ENCODE results near the gene NABP1.
"Not testable (repeated sequence)": the region's sequence is repeated elsewhere in the genome, so short reads cannot be mapped to it uniquely, and the experiment has no call there.

The NABP1 gene, protein sequence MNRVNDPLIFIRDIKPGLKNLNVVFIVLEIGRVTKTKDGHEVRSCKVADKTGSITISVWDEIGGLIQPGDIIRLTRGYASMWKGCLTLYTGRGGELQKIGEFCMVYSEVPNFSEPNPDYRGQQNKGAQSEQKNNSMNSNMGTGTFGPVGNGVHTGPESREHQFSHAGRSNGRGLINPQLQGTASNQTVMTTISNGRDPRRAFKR

DNA sequence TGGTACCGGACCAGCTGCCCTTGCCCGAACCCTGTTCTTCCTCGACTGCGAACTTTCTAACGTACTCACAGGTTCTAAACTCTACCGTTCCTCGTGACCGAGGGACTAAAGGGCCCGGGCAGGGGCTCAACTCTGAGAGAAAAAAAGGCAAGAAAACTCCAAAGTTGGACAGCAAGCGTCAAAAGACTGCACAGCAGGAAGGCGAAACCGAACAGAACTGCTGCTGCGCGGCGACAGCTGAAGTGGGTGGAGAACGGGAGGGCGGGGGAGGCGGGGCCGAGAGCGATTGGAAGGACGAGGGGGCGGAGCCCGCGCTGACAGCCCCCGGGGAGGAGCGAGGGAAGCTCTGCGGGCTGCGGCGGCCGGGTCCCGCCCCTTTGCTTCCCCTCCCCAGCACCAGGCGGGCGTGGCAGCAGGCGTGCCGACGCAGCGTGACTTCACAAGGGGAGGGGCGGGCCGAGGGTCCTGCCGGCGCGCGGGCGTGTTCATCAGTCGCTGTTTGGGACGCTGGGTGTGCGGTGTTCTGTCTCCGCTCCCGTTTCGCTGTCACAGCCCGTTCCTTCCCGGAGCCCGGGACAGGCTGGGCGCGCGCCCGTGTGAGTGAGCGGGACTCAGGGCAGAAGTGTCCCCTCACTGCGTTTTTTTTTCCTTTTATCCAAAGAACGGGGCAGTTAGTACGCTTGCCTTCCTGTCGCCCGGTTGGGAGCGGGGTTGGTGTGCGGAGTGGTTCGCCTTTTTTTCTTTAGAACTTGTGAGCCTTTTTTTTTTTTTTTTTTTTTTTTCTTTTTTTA, at the start of gene NABP1:
Gene NABP1, plus strand, starts transcription at position 491 of the 791 bp plus-strand sequence. CDS start 479 bp downstream, outside the sequence.
- peak; percentile 94 for DNase-seq

DNA sequence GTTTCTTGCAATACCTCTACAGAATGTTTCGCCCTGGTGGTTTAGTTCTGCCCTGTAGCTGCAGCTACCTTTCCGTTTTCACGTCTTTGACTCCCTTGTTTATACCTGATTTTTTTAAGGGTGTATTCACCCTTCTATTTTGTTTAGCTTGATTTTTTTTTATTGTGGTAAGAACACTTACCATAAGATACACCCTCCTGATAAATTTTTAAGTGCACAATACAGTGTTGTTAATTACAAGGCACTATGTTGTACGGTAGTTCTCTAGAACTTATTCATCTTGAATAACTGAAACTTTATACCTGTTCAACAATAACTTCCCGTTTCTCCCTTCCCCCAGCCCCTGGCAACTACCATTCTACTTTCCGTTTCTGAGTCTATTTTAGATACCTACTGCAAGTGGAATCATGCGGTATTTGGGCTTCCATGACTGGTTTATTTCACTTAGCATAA, 48.9 kb upstream of the NABP1 start:
- no peak for DNase-seq

DNA sequence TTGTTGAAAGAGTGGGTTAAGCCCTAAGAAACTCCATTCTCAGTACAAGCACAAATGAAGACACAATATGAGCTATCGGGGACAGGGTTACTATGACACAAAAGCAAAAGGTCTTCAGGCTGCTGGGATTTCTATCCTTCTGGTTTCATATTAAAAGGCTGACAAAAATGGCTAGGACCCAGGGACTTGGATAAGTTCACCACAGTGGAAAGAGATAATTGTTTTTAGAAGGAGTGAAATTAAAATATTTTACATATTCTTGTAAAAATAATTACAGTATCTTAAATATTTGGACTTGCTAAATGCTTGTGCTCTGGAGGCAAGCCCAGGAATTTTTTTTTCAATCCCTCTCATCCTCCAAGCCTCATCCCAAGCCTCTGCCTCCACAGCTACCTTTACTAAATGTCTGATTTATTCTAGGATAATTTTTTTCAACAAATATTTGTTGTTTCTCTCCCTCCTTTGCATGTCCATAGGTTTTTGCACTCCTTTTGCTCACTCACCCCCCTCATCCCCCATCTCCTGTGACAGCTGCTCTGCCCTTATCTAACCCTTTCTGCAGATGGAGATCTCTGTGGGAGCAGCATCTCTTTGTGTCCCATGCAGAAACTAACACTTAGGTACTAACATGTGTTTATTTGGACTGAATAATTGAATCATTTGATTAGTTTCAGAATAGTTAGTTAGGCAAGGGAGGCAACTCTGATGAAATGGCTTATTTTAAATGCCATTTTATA, 47.8 kb upstream of the NABP1 start:
- no peak for DNase-seq

DNA sequence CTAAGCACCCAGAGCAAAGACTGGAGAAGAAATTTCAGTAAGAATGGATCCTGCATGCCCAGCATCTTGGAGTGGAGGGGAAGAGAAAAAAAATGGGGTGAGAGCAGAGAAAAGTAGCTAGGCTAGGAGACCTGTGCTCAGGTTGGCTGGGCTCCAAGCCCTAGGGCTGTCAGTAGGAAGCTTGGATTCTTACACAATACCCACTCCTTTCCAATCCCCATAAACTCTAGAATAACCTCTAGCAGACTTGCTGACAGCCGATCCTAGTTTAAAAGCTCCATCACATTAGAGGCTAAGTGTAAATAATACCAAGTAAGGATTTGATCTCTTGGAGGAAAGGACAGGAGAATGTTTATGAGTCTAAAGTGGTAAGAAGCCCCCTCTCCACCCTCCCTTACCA, 46.2 kb upstream of the NABP1 start:
- DNase-seq = no peak

DNA sequence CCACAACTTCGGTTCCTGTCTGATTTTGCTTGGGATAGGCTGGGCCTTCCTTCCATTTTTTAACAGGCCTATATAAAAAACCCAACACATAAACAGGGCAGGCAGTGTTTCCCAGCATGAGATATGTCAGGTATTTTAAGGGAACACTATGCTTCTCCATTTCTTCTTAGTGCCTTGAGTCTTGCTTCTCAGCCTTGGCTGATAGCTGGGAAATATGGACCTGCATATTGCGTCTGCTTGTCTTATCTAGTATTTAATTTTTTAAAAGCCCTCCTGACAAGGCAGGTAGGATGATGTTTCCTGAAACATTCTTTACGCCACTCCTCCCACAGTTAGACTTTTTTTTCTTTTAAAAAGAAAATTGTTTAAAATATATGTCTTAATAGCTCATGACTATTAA, 45.5 kb upstream of the NABP1 start:
- DNase-seq = no peak

DNA sequence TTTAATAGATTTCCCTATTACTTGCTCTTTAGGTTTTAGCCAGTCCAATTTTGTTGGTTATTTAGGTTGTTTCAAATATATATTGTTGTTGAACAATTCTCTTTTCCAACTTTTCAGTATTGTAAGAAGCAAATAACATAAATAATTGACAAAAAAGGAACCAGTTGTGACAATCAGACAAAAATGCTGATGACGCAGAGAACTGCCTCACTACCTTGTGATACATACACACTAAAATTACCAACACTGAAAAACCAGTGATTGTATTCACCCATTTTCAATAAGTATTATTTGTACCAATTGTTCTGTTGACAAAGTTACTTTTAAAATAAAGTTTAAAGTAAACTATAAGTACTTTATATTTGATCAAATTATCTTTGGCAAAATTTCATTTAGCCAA, 43.1 kb upstream of the NABP1 start:
- no peak for DNase-seq

DNA sequence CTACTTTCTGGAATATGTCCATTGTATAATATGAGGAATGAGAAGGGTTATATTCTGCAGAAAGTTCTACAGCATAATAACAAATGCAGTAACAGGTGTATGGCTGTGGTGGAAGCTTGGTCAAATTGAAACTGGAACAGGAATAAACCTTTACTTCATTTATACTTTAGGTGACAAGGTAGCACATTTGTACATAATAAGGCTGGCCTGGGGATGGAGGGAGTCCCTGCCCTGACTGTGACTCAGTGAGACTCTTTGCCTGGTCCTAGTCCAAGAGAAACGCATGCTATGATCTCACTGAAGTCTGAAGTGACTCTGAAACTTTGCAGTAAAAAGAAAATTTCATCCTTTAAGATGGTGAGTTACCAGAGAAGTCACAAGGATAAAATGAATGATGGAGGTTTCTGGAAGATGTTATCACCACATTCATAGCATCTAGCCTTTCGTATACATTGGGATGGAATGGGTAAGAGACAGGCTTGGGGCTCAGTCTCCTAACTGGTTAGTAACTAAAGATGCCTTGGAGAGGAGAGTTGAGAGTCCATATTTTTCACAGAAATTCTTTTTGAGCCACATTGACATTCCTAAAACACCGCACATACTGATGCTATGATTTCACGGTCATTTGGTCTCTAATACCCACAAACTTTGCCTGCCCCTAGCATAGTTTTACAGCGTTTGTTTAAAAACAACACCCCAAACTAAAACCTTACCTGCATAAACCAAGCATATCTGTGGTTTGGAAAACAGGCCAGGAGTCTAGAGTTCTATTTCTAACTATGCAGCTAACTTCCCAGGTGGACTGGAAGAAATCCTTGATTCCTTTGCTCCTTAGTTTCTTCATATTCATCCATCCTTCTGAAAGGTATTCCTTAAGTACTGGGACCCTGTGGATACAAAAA, 42.4 kb upstream of the NABP1 start:
- no peak for DNase-seq

DNA sequence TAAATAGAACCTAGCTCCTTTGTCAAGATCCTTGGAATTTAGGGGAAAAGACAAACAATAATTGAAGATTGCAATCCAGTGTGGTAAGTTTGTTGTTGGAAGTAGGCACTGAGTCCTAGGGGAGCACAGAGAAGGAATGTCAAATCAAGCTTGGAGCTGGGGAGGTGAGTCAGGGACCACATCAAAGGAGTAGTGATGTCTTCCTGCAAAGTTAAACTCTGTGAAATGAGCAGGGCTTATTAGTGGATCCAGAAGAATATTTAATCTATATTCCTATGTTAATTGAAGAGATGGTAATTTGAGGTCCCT, 41.7 kb upstream of the NABP1 start:
- no peak for DNase-seq

DNA sequence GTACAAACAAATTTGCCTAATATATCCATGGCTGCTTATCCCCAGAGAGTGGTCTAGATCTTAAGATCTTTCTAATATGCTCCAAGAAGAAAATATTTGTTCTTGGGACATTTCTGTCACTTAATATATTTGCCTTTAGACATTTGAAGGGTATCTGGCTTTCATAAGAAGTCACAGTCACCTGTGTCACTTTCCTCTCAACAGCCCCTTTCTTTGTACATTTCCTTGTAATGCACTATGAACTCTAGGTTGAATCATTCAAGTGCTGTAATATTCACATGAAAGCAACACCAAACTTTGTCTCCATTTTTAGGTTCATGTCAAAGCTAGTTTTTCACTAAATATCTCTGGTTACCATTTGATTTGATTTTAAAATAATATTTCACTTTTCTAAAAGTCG, 41.4 kb upstream of the NABP1 start:
- no peak for DNase-seq

DNA sequence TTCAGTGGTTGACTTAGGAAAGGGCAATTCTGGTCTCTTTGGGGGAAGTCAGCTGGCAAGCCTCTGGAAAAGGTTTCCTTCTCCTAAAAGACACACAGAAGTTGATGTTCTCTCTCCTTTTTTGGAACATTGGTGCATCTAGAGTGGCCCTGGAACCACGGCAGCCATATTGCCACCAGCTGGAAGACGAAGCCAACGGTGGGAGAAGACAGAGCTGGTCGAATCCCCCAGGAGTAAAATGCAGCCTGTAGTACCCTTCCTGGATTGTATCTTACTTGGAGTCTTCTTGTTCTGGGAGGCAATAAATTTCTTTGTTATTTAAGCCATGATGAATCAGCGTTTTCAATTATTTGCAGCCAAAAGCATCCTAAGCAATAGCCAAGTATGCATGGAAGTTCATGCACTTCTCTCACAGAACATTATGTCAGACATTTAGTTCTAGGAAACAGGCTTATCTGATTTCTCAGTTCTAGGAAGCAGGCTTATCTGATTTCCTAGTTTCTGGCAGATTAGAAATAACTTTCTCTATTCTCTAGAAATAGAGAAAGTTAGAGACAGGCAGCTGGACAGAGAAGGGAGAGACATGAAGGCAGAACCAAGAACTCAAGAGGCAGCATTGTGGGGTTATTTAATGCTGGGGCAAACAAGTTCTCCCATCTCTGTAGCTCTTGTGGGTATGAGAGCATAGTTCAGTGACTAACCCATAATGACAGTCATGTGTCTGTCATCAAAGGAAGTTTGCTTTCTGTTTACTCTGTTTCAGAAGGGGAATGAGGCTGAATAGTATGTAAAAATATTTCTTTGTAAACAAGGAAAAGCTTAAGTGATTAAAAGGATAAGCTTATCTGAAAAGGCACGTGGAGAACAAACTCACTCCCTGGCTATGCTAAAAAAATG, 40.5 kb upstream of the NABP1 start:
- no peak for DNase-seq

DNA sequence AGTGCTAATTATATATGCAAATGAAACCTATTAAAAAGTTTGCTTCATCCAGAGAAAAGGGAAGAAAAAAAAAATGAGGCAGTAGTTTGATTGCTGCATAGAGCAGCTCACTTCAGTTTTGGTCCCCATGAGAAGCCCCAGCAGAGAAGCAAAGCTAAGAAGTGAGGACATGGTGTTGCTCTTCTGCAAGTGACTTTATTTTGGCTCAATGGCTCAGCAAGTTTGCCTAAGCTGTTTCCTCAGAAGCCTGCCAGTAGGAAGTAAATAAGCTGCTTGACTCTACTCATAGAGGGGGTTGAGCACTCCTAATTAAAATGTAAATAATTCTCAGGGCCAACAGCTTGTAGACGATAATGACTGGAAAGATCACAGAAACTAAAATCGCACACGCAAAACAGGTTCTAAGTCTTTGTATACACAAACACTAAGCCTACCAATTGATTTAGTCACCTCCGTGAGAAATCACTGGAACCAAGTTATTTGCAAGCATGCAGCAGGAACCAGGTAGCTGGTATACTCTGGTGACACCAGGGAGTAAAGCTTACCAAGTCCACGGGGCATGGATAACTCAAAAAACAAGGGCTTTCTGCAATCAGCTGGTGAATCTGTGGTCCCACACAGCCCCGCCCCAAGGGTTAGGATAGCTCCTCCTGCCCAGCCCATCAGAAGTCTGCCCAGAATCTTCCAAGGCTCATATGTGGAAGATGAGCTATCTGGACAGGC, 39.7 kb upstream of the NABP1 start:
- no peak for DNase-seq

DNA sequence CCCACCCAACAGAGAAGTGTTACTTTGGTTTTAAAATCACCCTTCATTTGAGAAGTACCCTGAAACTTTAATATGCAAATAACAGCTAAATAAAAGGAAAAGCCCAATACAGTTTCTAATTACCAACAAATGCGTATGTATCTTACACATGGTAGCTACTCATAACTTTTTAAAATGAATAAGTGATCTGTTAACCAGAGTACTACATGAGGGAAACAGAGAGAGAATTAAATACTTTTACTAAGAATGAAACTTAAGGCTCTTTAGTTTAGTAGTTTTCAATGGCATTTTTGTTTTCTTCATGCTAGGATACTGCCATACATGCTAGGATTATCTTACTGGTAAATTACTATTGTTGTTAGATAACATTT, 39.1 kb upstream of the NABP1 start:
- no peak for DNase-seq

DNA sequence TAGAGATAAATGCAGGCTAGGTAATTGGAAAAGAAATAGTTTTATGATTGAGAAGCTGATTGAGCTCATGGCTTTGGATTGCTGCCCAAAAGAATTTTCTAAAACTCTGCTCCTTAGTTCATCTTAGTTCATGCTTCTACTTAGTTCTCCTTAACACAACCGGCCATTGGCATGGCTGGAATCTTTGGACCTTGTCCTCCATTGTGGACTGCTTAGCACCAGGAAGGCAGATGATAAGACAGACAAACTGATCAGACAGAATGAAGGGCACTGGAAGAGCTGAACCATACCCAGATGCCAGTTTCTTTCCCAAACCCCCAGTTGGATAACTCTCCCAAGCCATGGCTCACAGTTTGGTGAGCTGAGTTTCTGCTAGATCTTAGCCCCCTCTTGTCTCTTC, 36.3 kb upstream of the NABP1 start:
- no peak for DNase-seq

DNA sequence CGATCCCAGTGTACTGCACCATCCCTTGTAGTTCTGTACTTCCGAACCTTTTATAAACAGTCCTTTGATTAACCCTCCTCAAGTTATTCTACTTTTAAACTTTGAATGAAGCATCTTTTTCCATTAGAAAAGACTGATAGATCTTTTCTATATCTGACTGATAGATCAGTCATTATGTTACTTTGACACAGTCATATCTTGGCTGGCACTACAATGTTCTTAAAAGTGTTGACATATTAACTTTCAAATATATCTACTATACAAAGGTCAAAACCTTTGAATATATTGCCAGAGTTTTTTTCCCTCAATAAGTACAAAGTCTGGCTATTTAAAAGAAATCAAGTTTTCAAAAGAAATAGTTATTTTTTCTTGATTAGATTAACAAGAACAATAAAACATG, 35.4 kb upstream of the NABP1 start:
- DNase-seq = no peak

DNA sequence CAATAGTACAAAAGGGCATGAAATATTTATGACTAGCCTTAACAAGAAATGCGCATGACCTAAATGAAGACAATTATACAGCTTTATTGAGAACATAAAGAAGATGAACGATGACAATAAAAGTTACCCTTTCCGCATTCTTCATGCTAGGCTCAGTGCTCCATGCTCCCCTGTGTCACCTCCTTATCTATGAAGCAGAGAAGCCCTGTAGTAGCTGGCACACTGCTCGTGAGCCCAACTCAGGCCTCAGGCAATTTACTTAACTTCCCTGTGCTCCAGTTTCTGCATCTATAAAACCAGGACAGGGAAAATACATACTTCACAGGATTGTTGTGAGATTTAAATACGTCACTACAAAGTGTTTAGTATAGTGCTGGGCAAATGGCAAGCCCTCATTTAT, 34.5 kb upstream of the NABP1 start:
- DNase-seq = no peak

DNA sequence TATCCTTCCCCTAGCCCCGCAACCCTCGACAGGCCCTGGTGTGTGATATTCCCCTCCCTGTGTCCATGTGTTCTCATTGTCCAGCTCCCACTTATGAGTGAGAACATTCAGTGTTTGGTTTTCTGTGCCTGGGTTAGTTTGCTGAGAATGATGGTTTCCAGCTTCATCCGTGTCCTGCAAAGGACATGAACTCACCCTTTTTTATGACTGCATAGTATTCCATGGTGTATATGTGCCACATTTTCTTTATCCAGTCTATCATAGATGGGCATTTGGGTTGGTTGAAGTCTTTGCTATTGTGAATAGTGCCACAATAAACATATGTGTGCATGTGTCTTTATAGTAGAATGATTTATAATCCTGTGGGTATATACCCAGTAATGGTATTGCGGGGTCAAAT, 33.3 kb upstream of the NABP1 start:
- DNase-seq = not testable (repeated sequence)

DNA sequence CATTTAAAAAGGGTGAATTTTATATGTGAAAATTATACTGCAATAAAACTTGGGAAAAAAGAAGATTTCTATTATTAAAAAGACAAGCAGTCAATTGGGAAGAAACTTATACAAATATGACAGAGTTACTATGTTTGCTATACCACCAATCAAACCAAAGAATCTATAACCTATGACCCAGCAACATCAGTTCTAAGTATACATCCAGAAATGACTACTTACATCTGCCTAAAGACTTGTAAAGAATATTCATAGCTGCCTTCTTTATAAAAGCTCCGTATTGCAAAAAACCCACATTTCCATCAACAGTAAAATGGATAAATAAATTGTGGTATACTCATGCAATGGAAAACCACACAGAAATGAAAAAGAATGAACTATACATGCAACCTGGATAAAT, 32.9 kb upstream of the NABP1 start:
- no peak for DNase-seq

DNA sequence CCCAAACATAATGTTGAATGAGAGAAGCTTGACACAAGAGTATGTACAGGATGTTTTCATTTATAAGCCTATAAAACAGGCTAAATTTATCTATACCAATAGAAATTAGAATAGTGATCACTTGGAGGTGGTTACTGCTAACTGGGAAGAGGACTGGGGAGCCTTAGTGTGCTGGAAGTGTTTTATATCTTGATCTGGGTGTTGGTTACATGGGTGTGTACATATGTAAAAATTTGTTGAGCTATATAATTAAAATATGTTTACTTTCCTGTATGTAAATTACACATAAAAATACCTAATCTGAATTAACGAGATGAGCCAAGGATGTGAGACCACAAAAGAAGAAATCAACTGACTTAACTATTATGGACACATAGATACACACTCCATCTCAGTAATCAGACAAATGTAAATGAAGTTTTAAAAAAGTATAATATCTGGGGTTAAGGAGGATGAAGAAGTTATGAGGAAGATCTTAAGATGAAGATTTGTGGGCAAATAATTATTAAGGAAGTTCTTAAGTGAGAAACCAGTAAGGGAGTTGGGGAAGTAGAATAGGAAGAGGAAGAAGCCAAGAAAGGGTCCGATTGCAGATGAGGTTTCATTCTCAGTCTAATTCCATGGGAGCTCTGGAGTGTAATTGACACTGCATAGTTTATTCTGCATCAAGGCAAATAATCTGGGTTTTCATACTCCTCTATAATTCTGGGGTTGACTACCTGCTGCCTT, 32.3 kb upstream of the NABP1 start:
- no peak for DNase-seq

DNA sequence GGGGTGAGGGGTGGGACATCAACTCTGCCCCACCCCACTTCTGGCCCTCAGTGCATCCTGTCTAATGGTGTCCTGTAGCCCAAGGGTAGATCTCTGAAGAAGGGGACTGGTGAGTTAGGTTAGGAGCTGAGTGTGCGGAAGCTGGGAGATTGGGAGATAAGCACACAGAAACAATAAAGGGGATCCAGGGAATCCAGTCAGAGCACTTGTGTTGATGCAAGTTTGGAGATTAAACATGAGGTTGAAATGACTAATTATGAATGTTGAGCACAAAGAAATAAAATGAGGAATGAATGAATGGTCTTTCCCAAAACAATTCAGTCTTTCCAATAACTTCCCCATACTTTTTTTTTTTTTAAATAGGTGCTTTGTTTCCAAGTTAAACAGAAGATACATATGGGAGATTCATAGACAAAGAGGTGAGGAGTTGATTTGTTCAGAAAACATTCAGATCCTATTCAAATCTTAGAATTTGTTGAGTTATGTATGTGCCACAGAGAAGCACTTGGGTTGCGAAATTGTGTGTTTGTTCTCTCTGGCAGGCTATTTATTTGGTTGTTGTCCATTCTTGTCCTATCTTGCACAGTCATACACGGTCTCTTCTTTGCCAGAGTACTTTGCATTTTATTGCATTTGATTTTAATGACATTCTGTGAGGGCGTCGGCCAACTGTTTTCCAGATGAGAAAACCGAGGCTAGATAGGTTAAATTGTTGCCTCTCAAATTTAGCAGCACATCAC, 31.6 kb upstream of the NABP1 start:
- no peak for DNase-seq

DNA sequence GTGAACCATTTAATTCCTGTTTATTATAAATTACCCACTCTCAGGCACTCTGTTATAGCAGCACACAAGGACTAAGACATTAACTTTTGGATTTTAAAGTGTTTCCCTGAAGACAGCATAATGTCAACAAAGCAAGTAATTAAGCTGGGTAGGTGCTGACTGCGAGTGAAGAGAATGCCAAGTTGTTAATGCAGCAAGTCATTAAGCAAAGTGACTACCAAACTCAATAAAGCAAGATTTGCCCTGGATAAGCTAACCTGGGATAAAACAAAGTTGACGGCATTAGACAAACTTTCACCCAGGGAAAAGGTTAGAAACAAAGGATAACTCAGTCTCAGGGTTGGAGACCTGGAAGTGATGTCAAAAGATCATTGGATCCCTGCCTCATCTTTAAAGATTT, 28.4 kb upstream of the NABP1 start:
- DNase-seq = no peak
